K562 (cell line): ENCODE results near the gene SLC6A9. TPM values are rescaled to one million over a fixed set of nuclear protein-coding genes. Genes with fewer than 3 reads are reported as not detected.

Experiments
- CBX1 ChIP-seq: sonication (generic); IDR thresholded peaks from 2 replicates; pipeline ENCODE4 v1.6.1; 2016; ENCODE audit warnings: antibody characterized with exemption, low read depth, mild to moderate bottlenecking
- CREB1 ChIP-seq, 2 experiments: sonication (generic) in 1 of 2; formaldehyde crosslinking in 1 of 2; IDR thresholded peaks; 2 replicates each; pipeline versions ENCODE4 v1.6.1 to v1.8.0; 2012 to 2022; ENCODE audit warnings: inconsistent platforms in 1 of 2, mild to moderate bottlenecking in 1 of 2, missing genetic modification reagents in 1 of 2, moderate library complexity in 1 of 2
- NCOA6 ChIP-seq: fragments of 450-650 bp; IDR thresholded peaks from 2 replicates; pipeline ENCODE4 v1.6.1; 2017; ENCODE audit warnings: mild to moderate bottlenecking
- POLR2H ChIP-seq: IDR thresholded peaks from 2 replicates; pipeline ENCODE4 v1.6.1; 2016; ENCODE audit warnings: missing genetic modification characterization, low read depth, mild to moderate bottlenecking, control low read depth, missing compliant biosample characterization, moderate library complexity
- SIN3A ChIP-seq, 2 experiments: fragments of 150-350 bp in 1 of 2; IDR thresholded peaks; 2 replicates each; pipeline ENCODE4 v1.6.1; 2011 to 2016; ENCODE audit warnings: borderline replicate concordance in 2 of 2, low read depth in 2 of 2, low read length in 2 of 2, mild to moderate bottlenecking in 2 of 2, moderate library complexity in 2 of 2; ENCODE audit not compliant: control insufficient read depth in 1 of 2
- STAT5B ChIP-seq: fragments of 250-450 bp; sonication (Bioruptor Pico); IDR thresholded peaks from 2 replicates; pipeline ENCODE4 v1.8.0; 2021; ENCODE audit warnings: mild to moderate bottlenecking, inconsistent platforms
- THRAP3 ChIP-seq: fragments of 450-650 bp; IDR thresholded peaks from 2 replicates; pipeline ENCODE4 v1.6.1; 2016; ENCODE audit warnings: mild to moderate bottlenecking, inconsistent platforms, borderline replicate concordance
- polyA plus RNA-seq, 8 experiments: library from polyadenylated mRNA; depleted of rRNA in 4 of 8; stranded (reverse) in 5 of 8; unstranded in 3 of 8; fragments of >200 nt; fragmentation: Nextera tagmentation in 2 of 8; fragmentation: Illumina TruSeq in 1 of 8; extraction: Ambion mirVana in 2 of 8; extraction: Trizol in 1 of 8; gene quantifications; 2 replicates each; pipeline versions ENCODE4 v1.2.1 to v1.2.3, GENCODE V29; 2011 to 2014; ENCODE audit warnings: inconsistent platforms in 1 of 8, missing spikeins in 1 of 8
- total RNA-seq, 7 experiments: library from RNA; depleted of rRNA in 6 of 7; stranded (reverse); fragments of >200 nt in 6 of 7; fragmentation: Illumina TruSeq in 2 of 7; extraction: Trizol in 2 of 7; gene quantifications; 2 replicates each; pipeline versions ENCODE4 v1.2.1 to v1.2.3, GENCODE V29; 2011 to 2021; ENCODE audit warnings: low replicate concordance in 1 of 7
- TF ChIP-seq, protein P1 (sequence below): sonication (generic); formaldehyde crosslinking; IDR thresholded peaks from 2 replicates; pipeline ENCODE4 v1.4.0; 2020; ENCODE audit warnings: mild to moderate bottlenecking, missing genetic modification reagents
- TF ChIP-seq, protein P2 (sequence below): sonication (generic); formaldehyde crosslinking; IDR thresholded peaks from 2 replicates; pipeline ENCODE4 v1.5.0; 2020; ENCODE audit warnings: missing genetic modification reagents
- TF ChIP-seq, protein P3 (sequence below): fragments of 200-600 bp; sonication (generic); IDR thresholded peaks from one replicate; pipeline ENCODE4 v1.6.1; 2012; ENCODE audit warnings: mild to moderate bottlenecking, low read depth, low read length, inconsistent platforms

The SLC6A9 gene
- total and polyA plus RNA-seq, 9 of the 15 experiments (the other 6 are each of a cell fraction or from before 2014, with no cell fraction given), result 0.17 to 18.7 (median 2.9) TPM

DNA sequence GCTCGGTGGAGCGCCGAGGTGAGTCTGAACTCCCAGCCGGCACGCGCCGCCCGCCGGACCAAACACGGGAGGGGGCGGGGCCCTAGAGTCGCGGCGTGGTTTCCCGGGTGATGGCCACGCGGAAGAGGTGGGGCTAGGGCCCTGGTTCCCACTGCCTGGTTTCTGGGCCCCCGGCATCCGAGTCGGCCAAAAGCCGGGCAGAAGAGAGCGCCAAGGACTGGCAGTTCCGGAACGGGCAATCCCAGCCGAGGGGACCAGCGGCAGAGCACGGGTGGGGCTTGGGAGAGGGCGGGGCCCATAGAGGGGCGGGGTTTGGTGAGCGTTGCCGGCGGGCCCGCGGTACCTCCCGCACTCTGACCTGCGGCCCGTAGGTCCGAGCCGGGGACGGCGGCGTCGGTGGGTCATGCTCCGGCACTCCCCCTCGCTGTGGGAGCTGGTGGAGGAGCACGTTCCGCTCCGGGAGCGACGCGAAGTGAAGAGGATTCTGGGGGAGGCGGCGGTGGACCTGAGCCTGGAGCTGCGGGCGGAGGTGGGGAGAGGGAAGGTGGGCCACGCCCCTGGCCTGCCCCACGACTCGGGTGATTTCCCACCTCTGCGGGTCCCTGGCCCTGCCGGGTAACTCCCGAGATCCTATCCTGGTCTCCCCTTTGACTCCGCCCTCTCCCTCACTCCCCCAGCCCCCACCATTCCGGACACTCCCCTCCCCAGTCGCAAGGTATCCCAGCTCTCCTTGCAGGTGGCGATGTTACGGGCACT lies 39.6 kb downstream of the SLC6A9 start, which contains the start of gene CCDC24 (continued):
- TF ChIP-seq, protein P1, sequence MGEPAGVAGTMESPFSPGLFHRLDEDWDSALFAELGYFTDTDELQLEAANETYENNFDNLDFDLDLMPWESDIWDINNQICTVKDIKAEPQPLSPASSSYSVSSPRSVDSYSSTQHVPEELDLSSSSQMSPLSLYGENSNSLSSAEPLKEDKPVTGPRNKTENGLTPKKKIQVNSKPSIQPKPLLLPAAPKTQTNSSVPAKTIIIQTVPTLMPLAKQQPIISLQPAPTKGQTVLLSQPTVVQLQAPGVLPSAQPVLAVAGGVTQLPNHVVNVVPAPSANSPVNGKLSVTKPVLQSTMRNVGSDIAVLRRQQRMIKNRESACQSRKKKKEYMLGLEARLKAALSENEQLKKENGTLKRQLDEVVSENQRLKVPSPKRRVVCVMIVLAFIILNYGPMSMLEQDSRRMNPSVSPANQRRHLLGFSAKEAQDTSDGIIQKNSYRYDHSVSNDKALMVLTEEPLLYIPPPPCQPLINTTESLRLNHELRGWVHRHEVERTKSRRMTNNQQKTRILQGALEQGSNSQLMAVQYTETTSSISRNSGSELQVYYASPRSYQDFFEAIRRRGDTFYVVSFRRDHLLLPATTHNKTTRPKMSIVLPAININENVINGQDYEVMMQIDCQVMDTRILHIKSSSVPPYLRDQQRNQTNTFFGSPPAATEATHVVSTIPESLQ, result peak; percentile 77; the same call in 1 of the 2 replicates
- TF ChIP-seq CREB1 (IDR thresholded peaks at IDR 0.05) (no peak), CREB1 (CRISPR knock-in tag; IDR thresholded peaks at IDR 0.05) (0 out of 2 replicates have a peak, but pooled peaks have one; percentile 24), POLR2H (peak; percentile 61), SIN3A (IDR thresholded peaks at IDR 0.05; ENCODE audit: borderline replicate concordance in 2 of 2, control insufficient read depth in 1 of 2, low read depth in 2 of 2, low read length in 2 of 2) (peak; percentile 89 to 91; a peak in 2 of 4 replicates), NCOA6 (no peak), CBX1 (peak; percentile 83; the same call in 1 of the 2 replicates), THRAP3 (no peak), STAT5B (CRISPR knock-in tag) (no peak)
- TF ChIP-seq, protein P2, sequence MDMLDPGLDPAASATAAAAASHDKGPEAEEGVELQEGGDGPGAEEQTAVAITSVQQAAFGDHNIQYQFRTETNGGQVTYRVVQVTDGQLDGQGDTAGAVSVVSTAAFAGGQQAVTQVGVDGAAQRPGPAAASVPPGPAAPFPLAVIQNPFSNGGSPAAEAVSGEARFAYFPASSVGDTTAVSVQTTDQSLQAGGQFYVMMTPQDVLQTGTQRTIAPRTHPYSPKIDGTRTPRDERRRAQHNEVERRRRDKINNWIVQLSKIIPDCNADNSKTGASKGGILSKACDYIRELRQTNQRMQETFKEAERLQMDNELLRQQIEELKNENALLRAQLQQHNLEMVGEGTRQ (CRISPR knock-in tag), result no peak
- TF ChIP-seq, protein P3, sequence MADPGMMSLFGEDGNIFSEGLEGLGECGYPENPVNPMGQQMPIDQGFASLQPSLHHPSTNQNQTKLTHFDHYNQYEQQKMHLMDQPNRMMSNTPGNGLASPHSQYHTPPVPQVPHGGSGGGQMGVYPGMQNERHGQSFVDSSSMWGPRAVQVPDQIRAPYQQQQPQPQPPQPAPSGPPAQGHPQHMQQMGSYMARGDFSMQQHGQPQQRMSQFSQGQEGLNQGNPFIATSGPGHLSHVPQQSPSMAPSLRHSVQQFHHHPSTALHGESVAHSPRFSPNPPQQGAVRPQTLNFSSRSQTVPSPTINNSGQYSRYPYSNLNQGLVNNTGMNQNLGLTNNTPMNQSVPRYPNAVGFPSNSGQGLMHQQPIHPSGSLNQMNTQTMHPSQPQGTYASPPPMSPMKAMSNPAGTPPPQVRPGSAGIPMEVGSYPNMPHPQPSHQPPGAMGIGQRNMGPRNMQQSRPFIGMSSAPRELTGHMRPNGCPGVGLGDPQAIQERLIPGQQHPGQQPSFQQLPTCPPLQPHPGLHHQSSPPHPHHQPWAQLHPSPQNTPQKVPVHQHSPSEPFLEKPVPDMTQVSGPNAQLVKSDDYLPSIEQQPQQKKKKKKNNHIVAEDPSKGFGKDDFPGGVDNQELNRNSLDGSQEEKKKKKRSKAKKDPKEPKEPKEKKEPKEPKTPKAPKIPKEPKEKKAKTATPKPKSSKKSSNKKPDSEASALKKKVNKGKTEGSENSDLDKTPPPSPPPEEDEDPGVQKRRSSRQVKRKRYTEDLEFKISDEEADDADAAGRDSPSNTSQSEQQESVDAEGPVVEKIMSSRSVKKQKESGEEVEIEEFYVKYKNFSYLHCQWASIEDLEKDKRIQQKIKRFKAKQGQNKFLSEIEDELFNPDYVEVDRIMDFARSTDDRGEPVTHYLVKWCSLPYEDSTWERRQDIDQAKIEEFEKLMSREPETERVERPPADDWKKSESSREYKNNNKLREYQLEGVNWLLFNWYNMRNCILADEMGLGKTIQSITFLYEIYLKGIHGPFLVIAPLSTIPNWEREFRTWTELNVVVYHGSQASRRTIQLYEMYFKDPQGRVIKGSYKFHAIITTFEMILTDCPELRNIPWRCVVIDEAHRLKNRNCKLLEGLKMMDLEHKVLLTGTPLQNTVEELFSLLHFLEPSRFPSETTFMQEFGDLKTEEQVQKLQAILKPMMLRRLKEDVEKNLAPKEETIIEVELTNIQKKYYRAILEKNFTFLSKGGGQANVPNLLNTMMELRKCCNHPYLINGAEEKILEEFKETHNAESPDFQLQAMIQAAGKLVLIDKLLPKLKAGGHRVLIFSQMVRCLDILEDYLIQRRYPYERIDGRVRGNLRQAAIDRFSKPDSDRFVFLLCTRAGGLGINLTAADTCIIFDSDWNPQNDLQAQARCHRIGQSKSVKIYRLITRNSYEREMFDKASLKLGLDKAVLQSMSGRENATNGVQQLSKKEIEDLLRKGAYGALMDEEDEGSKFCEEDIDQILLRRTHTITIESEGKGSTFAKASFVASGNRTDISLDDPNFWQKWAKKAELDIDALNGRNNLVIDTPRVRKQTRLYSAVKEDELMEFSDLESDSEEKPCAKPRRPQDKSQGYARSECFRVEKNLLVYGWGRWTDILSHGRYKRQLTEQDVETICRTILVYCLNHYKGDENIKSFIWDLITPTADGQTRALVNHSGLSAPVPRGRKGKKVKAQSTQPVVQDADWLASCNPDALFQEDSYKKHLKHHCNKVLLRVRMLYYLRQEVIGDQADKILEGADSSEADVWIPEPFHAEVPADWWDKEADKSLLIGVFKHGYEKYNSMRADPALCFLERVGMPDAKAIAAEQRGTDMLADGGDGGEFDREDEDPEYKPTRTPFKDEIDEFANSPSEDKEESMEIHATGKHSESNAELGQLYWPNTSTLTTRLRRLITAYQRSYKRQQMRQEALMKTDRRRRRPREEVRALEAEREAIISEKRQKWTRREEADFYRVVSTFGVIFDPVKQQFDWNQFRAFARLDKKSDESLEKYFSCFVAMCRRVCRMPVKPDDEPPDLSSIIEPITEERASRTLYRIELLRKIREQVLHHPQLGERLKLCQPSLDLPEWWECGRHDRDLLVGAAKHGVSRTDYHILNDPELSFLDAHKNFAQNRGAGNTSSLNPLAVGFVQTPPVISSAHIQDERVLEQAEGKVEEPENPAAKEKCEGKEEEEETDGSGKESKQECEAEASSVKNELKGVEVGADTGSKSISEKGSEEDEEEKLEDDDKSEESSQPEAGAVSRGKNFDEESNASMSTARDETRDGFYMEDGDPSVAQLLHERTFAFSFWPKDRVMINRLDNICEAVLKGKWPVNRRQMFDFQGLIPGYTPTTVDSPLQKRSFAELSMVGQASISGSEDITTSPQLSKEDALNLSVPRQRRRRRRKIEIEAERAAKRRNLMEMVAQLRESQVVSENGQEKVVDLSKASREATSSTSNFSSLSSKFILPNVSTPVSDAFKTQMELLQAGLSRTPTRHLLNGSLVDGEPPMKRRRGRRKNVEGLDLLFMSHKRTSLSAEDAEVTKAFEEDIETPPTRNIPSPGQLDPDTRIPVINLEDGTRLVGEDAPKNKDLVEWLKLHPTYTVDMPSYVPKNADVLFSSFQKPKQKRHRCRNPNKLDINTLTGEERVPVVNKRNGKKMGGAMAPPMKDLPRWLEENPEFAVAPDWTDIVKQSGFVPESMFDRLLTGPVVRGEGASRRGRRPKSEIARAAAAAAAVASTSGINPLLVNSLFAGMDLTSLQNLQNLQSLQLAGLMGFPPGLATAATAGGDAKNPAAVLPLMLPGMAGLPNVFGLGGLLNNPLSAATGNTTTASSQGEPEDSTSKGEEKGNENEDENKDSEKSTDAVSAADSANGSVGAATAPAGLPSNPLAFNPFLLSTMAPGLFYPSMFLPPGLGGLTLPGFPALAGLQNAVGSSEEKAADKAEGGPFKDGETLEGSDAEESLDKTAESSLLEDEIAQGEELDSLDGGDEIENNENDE, result no peak
